AG09309 (cell line): Measurements from ENCODE around the gene MAD1L1.
"Not testable (repeated sequence)": the region's sequence is repeated elsewhere in the genome, so short reads cannot be mapped to it uniquely, and the experiment has no call there.

Experiments
- DNase-seq: peaks from one replicate; pipeline ENCODE4 v3.0.0-alpha.2; 2010; ENCODE audit warnings: low read depth
- H3K4me3 ChIP-seq: 2 replicates; pipeline ENCODE4 v1.5.1; 2011; ENCODE audit warnings: mild to moderate bottlenecking, low read depth, low read length, moderate library complexity; ENCODE audit not compliant: control insufficient read depth
- CTCF ChIP-seq: IDR thresholded peaks from 2 replicates; pipeline ENCODE4 v1.5.1; 2011; ENCODE audit warnings: mild to moderate bottlenecking, low read depth, low read length, inconsistent platforms; ENCODE audit not compliant: insufficient read depth, control insufficient read depth; ENCODE audit errors: missing control alignments

The MAD1L1 gene

GRCh38 chr7:1977876-1978441 lies 254.8 kb downstream of the MAD1L1 start:
- no peak overlapping the region for H3K4me3 ChIP-seq
- no peak for TF ChIP-seq CTCF
- no peak for DNase-seq

- H3K4me3 ChIP-seq: no peak overlapping the region
- DNase-seq: no peak
- TF ChIP-seq CTCF: no peak
Observed at GRCh38 chr7:1977059-1977875, 255.5 kb downstream of the MAD1L1 start.

GRCh38 chr7:1976521-1976920 lies 256.2 kb downstream of the MAD1L1 start:
- not testable (repeated sequence) for H3K4me3 ChIP-seq, DNase-seq

GRCh38 chr7:1975581-1975980 lies 257.2 kb downstream of the MAD1L1 start:
- no peak for TF ChIP-seq CTCF
- no peak overlapping the region for H3K4me3 ChIP-seq
- DNase-seq: no peak

GRCh38 chr7:1975179-1975578 lies 257.6 kb downstream of the MAD1L1 start:
- no peak for TF ChIP-seq CTCF
- DNase-seq: no peak
- H3K4me3 ChIP-seq: no peak overlapping the region

- no peak for DNase-seq
- TF ChIP-seq CTCF: no peak
- H3K4me3 ChIP-seq: no peak overlapping the region
Observed at GRCh38 chr7:1974290-1975101, 258.2 kb downstream of the MAD1L1 start.
